Tibial nerve (tissue), 4 donors: ENCODE data around the gene HRC. TPM values are rescaled to one million over a fixed set of nuclear protein-coding genes. Genes with fewer than 3 reads are reported as not detected.

Source experiments
- DNase-seq, 2 donors: peaks; one replicate each; pipeline ENCODE4 v3.0.0-alpha.2; 2019; ENCODE audit warnings: low spot score in 2 of 2
- H3K27ac ChIP-seq, 4 donors: fragments of 200-600 bp; sonication (generic) in 3 of 4; one replicate each; pipeline ENCODE4 v1.5.1; 2017 to 2019; ENCODE audit warnings: mild to moderate bottlenecking in 1 of 4
- H3K27me3 ChIP-seq, 2 donors: fragments of 200-600 bp; sonication (generic) in 1 of 2; one replicate each; pipeline versions ENCODE4 v1.5.1 to v1.6.0; 2017 to 2019
- H3K36me3 ChIP-seq, 3 donors: fragments of 200-600 bp; sonication (generic); one replicate each; pipeline ENCODE4 v1.5.1; 2018 to 2019
- H3K4me1 ChIP-seq, 4 donors: fragments of 200-600 bp; sonication (generic) in 3 of 4; one replicate each; pipeline ENCODE4 v1.5.1; 2017 to 2019
- H3K4me3 ChIP-seq, 4 donors: fragments of 200-600 bp; sonication (generic) in 3 of 4; one replicate each; pipeline ENCODE4 v1.5.1; 2017 to 2019; ENCODE audit warnings: mild to moderate bottlenecking in 1 of 4, moderate library complexity in 1 of 4
- H3K9me3 ChIP-seq, 4 donors: fragments of 200-600 bp; sonication (generic) in 3 of 4; one replicate each; pipeline ENCODE4 v1.5.1; 2017 to 2019
- CTCF ChIP-seq, 5 experiments: fragments of 200-600 bp in 3 of 5; fragments of 450-650 bp in 2 of 5; sonication (generic) in 3 of 5; IDR thresholded peaks; one replicate each; pipeline ENCODE4 v1.5.1; 2016 to 2019; ENCODE audit warnings: antibody characterized with exemption in 5 of 5, mild to moderate bottlenecking in 3 of 5, moderate library complexity in 2 of 5
- EP300 ChIP-seq, 2 donors: sonication (generic); formaldehyde crosslinking; IDR thresholded peaks; one replicate each; pipeline ENCODE4 v1.6.1; 2017; ENCODE audit warnings: antibody characterized with exemption in 2 of 2, mild to moderate bottlenecking in 1 of 2
- POLR2A ChIP-seq, 2 donors: fragments of 450-650 bp; IDR thresholded peaks; one replicate each; pipeline ENCODE4 v1.6.1; 2017; ENCODE audit warnings: antibody characterized with exemption in 2 of 2, mild to moderate bottlenecking in 2 of 2, moderate library complexity in 2 of 2
- WGBS, 2 donors: methylation state at CpG; one replicate each; pipeline ENCODE4 v1.1.5; 2018; 5-methylcytosine and 5-hydroxymethylcytosine counted together
- total RNA-seq, 4 donors: library from RNA; depleted of rRNA; stranded (reverse); fragments of >200 nt; gene quantifications; one replicate each; pipeline ENCODE4 v1.1.0, GENCODE V29; 2016

Gene HRC
- total RNA-seq, 4 donors from 2014 or later = 0.60 to 4.3 (median 2.6) TPM

- H3K4me1 ChIP-seq = peaks cover 0 to 55% (median 26%) of the 10 kb centered on the region in 4 donors
- peaks cover 0 to 3% (median 0%) of the 10 kb centered on the region in 3 donors for H3K36me3 ChIP-seq
- peak overlapping the region; percentile 33 to 76 (median 62) for H3K4me3 ChIP-seq
- peaks cover 0 to 1% of the 10 kb centered on the region in 2 donors for H3K27me3 ChIP-seq
- TF ChIP-seq EP300 (IDR thresholded peaks at IDR 0.05) (no peak), CTCF (IDR thresholded peaks at IDR 0.05) (no peak), POLR2A (IDR thresholded peaks at IDR 0.05) (no peak)
- 48 to 53% methylated on average over 21 to 23 of the region's 26 CpGs for WGBS, 2 donors
- H3K27ac ChIP-seq = peak overlapping the region; percentile 85 to 98 (median 90)
- H3K9me3 ChIP-seq = no peaks in the 10 kb centered on the region
- no peak for DNase-seq
Observed at GRCh38 chr19:49117677-49118564, 37.3 kb downstream of the HRC start.

GRCh38 chr19:49116544-49116943, 38.7 kb downstream of the HRC start:
- TF ChIP-seq POLR2A (IDR thresholded peaks at IDR 0.05) = no peak
- TF ChIP-seq CTCF (IDR thresholded peaks at IDR 0.05) = no peak
- no peak for TF ChIP-seq EP300 (IDR thresholded peaks at IDR 0.05)
- H3K27ac ChIP-seq = no peak overlapping the region
- peak; percentile 38 to 67 for DNase-seq
- no peak overlapping the region for H3K4me3 ChIP-seq
- peaks cover 0 to 3% (median 0%) of the 10 kb centered on the region in 3 donors for H3K36me3 ChIP-seq
- no peaks in the 10 kb centered on the region for H3K27me3 ChIP-seq
- peaks cover 0 to 55% (median 26%) of the 10 kb centered on the region in 4 donors for H3K4me1 ChIP-seq
- 53% methylated on average over 1 of the region's 1 CpG for WGBS, 2 donors
- H3K9me3 ChIP-seq = no peaks in the 10 kb centered on the region

- H3K9me3 ChIP-seq = no peaks in the 10 kb centered on the region
- peaks cover 0 to 3% (median 0%) of the 10 kb centered on the region in 3 donors for H3K36me3 ChIP-seq
- 11 to 20% methylated on average over 25 to 38 of the region's 68 CpGs for WGBS, 2 donors
- H3K4me3 ChIP-seq = peak overlapping the region; percentile 60 to 89 (median 74)
- DNase-seq = peak in 1 of 2 donors; percentile 36
- peak overlapping the region; percentile 60 to 89 (median 84) for H3K27ac ChIP-seq
- peaks cover 0 to 63% (median 20%) of the 10 kb centered on the region in 4 donors for H3K4me1 ChIP-seq
- peak; percentile 9 to 42 for TF ChIP-seq EP300 (IDR thresholded peaks at IDR 0.05)
- TF ChIP-seq CTCF (IDR thresholded peaks at IDR 0.05) = no peak
- peak in 1 of 2 donors; percentile 17 for TF ChIP-seq POLR2A (IDR thresholded peaks at IDR 0.05)
- H3K27me3 ChIP-seq = no peaks in the 10 kb centered on the region
Observed at GRCh38 chr19:49114630-49115363, 40.4 kb downstream of the HRC start.

- Histone ChIP-seq H3K9me3 (no peaks in the 10 kb centered on the region), H3K4me3 (peak within 1 kb of the TSS; percentile 60 to 89 (median 74)), H3K36me3 (peaks cover 0 to 6% (median 0%) of the 10 kb centered on the region in 3 donors), H3K27me3 (no peaks in the 10 kb centered on the region), H3K4me1 (peaks cover 0 to 55% (median 15%) of the 10 kb centered on the region in 4 donors), H3K27ac (peak within 1 kb of the TSS; percentile 60 to 89 (median 84))
- 1 to 2% methylated on average over 21 to 36 of the region's 66 CpGs for WGBS, 2 donors
- no peak for DNase-seq
- TF ChIP-seq POLR2A (IDR thresholded peaks at IDR 0.05) (peak in 1 of 2 donors; percentile 26), CTCF (IDR thresholded peaks at IDR 0.05) (peak; percentile 56 to 80 (median 71)), EP300 (IDR thresholded peaks at IDR 0.05) (no peak)
Observed at GRCh38 chr19:49113762-49114629, 41.2 kb downstream of the HRC start, which contains the start of gene LIN7B. LIN7B (plus strand) TSS chr19:49114370; CDS start chr19:49114405, 35 bp downstream.
